Measurements from ENCODE around the gene ENHO.

DNA sequence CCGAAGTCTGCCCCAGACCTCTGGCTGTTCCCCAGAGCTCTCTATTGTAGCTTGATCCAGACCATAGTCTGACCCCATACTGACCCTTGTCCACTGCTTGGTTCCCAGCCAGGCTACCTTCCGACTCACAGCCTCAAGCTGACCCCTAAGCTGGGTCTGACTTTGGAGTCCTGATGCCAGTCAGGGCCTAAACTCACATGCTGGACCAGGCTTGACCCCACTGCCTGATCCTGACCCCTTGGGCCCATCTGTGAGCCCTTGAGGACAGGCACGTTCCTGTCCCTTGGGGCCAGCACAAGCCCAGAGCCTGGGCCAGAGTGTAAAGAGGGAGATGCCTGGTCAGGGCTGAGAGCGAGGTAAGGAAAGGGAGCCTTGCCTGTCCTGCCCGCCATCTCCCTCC lies 32.7 kb upstream of the ENHO start:
- TF ChIP-seq, protein P1, sequence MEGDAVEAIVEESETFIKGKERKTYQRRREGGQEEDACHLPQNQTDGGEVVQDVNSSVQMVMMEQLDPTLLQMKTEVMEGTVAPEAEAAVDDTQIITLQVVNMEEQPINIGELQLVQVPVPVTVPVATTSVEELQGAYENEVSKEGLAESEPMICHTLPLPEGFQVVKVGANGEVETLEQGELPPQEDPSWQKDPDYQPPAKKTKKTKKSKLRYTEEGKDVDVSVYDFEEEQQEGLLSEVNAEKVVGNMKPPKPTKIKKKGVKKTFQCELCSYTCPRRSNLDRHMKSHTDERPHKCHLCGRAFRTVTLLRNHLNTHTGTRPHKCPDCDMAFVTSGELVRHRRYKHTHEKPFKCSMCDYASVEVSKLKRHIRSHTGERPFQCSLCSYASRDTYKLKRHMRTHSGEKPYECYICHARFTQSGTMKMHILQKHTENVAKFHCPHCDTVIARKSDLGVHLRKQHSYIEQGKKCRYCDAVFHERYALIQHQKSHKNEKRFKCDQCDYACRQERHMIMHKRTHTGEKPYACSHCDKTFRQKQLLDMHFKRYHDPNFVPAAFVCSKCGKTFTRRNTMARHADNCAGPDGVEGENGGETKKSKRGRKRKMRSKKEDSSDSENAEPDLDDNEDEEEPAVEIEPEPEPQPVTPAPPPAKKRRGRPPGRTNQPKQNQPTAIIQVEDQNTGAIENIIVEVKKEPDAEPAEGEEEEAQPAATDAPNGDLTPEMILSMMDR (IDR thresholded peaks at IDR 0.05) = no peak
- TF ChIP-seq POLR2A (IDR thresholded peaks at IDR 0.05) (no peak), POLR2AphosphoS5 (IDR thresholded peaks at IDR 0.05; ENCODE audit: insufficient read depth in 1 of 2, low read depth in 1 of 2) (no peak)

All from vagina (tissue), 2 donors.